ENCODE measurements around the gene CISD2. TPM values are rescaled to one million over a fixed set of nuclear protein-coding genes. Genes with fewer than 3 reads are reported as not detected.
"Not testable (repeated sequence)": the region's sequence is repeated elsewhere in the genome, so short reads cannot be mapped to it uniquely, and the experiment has no call there.

The CISD2 gene
- total RNA-seq, 1 donor from 2014 or later, result 12.6 TPM

DNA sequence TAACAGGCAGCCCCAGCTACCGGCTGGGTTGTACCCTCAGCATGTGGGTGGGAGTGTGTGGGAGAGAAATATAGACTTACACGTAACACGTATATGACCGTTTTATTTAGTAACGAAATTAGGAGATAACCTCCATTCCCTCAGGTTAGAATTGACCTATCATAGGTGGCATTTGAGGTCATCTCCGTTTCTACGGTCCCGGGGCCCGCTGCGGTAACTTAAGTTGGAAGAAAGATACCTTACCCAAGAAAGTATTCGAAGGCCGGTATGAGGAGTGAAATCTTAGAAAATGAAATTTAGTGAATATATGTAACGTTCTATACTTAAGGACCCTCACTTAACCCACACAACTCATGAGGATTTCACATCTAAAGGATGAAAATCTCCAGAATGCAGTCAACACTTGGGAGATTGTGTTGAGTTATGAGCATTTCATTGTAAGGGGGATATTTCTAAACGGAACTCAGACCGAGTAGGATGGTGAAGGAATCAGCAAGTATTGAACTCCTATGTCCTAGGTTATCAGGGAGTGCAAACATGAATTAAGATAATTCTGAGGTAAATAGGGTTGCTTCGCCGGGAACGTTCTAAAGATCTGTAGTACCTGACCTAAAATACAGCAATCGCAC, 891 bp downstream of the CISD2 start:
- CTCF ChIA-PET, result interaction anchor here (2.3 kb wide), 1 partner anchor 42 kb away, joined by 14 read pairs; the partner anchor contains the start of gene UBE2D3
- Mint-ChIP-seq H3K4me1 (peaks cover 50% of the 10 kb centered on the region), H3K27ac (peak overlapping the region; percentile 97), H3K4me3 (peak overlapping the region; percentile 97), H3K9me3 (no peaks in the 10 kb centered on the region), H3K27me3 (no peaks in the 10 kb centered on the region), H3K36me3 (ENCODE audit: low read depth) (peaks cover 20% of the 10 kb centered on the region)
- ATAC-seq (ENCODE audit: low read depth) (no peak), DNase-seq (no peak)
- POLR2A ChIA-PET, result interaction anchor here (0.6 to 3.6 kb wide), 13 partner anchors 9 to 525 kb away, joined by 3 to 263 read pairs (median 4); partner anchors contain the start of genes MANBA, SLC39A8 and UBE2D3
- intact Hi-C loops (cut with micrococcal nuclease), result loop anchor here (1.0 to 10.0 kb wide), 7 partner anchors 109 to 525 kb away; partner anchors contain the start of genes BDH2, CENPE, MANBA and NFKB1
- TF ChIP-seq CTCF (IDR thresholded peaks at IDR 0.05), result no peak

DNA sequence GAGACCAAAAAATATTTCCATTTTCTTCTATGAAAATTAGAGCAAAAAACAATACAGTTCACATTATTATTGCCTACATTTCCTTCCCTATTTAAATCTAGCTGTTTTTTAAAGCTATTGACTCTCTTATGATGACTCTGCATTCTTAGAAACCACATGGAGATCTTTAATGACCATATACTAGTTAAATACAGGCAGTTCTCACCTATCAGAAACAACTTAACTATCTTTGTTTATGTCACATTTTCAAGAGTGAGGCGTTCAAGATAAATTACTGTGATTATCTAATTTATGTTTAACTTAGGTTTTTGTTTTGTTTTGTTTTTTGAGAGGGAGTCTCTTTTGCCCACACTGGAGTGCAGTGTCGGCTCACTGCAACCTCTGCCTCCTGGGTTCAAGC, 3.0 kb downstream of the CISD2 start:
- ChIA-PET CTCF (no interaction called here), POLR2A (interaction anchor here (2.8 kb wide), 1 partner anchor 44 kb away, joined by 22 read pairs; the partner anchor contains the start of gene UBE2D3)
- no peaks in the 10 kb centered on the region for H3K27me3 Mint-ChIP-seq
- peaks cover 45% of the 10 kb centered on the region for H3K4me1 Mint-ChIP-seq
- TF ChIP-seq CTCF (IDR thresholded peaks at IDR 0.05), result no peak
- ATAC-seq (ENCODE audit: low read depth) (no peak), DNase-seq (no peak)
- H3K4me3 Mint-ChIP-seq, result no peak overlapping the region
- intact Hi-C loops (cut with micrococcal nuclease), result loop anchor here (5.0 kb wide), 1 partner anchor 126 kb away; no protein-coding TSS in a partner anchor
- H3K9me3 Mint-ChIP-seq, result no peaks in the 10 kb centered on the region
- H3K27ac Mint-ChIP-seq, result no peak overlapping the region
- peaks cover 38% of the 10 kb centered on the region for H3K36me3 Mint-ChIP-seq (ENCODE audit: low read depth)

- H3K9me3 Mint-ChIP-seq; H3K27me3 Mint-ChIP-seq; DNase-seq; POLR2A ChIA-PET; intact Hi-C loops (cut with micrococcal nuclease); H3K4me3 Mint-ChIP-seq; ATAC-seq (ENCODE audit: low read depth); CTCF ChIA-PET; H3K27ac Mint-ChIP-seq: not testable (repeated sequence)
- peaks cover 18% of the 10 kb centered on the region for H3K4me1 Mint-ChIP-seq
- peaks cover 45% of the 10 kb centered on the region for H3K36me3 Mint-ChIP-seq (ENCODE audit: low read depth)
Observed at GRCh38 chr4:102877477-102878106, 8.8 kb downstream of the CISD2 start.

DNA sequence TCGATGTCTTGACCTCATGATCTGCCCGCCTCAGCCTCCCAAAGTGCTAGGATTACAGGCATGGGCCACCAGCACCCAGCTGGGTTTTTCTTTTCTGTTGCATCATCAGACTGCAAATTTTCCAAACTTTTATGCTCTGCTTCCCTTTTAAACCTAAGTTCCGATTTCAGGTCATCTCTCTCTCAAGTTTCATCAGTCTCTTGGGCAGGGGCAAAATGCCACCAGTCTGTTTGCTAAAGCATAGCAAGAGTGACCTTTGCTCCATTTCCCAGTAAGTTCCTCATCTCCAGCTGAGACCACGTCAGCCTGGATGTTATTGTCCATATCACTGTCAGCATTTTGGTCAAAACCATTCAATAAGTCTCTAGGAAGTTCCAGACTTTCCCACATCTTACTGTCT, 9.6 kb downstream of the CISD2 start:
- DNase-seq; intact Hi-C loops (cut with micrococcal nuclease); H3K27me3 Mint-ChIP-seq; H3K9me3 Mint-ChIP-seq; POLR2A ChIA-PET; ATAC-seq (ENCODE audit: low read depth); H3K4me3 Mint-ChIP-seq; CTCF ChIA-PET; H3K27ac Mint-ChIP-seq: not testable (repeated sequence)
- Mint-ChIP-seq H3K4me1 (peaks cover 11% of the 10 kb centered on the region), H3K36me3 (ENCODE audit: low read depth) (peaks cover 43% of the 10 kb centered on the region)

DNA sequence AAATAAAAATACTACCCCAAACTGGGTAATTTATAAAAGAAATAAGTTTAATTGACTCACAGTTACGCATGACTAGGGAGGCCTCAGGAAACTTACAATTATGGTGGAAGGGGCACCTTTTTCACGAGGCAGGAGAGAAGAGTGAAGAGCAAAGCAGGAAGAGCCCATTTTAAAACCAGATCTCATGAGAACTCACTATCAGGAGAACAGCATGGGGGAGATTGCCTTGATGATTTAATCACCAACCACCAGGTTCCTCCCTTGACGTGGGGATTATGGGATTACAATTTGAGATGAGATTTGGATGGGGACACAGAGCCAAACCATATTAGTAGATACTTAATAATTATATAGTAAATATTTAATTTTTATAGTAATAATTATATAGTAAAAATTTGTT, 10.1 kb downstream of the CISD2 start:
- Mint-ChIP-seq H3K4me3 (no peak overlapping the region), H3K36me3 (ENCODE audit: low read depth) (peaks cover 41% of the 10 kb centered on the region), H3K4me1 (peaks cover 5% of the 10 kb centered on the region), H3K27ac (no peak overlapping the region), H3K9me3 (no peaks in the 10 kb centered on the region), H3K27me3 (no peaks in the 10 kb centered on the region)
- no peak for ATAC-seq (ENCODE audit: low read depth)
- ChIA-PET CTCF (no interaction called here), POLR2A (no interaction called here)
- TF ChIP-seq CTCF (IDR thresholded peaks at IDR 0.05), result no peak
- no peak for DNase-seq
- intact Hi-C loops (cut with micrococcal nuclease), result no loop called here

DNA sequence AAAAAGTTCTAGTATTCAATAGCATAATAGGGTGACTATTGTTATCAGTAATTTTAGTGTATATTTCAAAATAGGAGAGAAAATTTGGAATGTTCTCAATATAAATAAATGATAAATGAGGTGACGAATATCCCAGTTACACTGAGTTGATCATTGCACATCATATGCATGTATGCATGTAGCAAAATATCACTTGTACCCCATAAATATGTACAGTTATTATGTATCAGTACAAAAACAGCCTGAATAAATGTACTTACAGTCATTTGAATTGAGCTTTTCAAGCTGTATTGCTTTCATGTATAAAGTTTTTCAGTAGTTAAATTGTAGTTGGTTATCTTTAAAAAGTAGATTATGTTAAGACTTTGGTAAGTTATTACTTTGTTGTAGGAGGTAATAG, 12.6 kb downstream of the CISD2 start:
- ChIA-PET CTCF (no interaction called here), POLR2A (interaction anchor here (0.6 to 0.7 kb wide), 2 partner anchors 121 to 274 kb away, joined by 3 to 5 read pairs; no protein-coding TSS in a partner anchor)
- Mint-ChIP-seq H3K4me3 (no peak overlapping the region), H3K27ac (no peak overlapping the region), H3K36me3 (ENCODE audit: low read depth) (peaks cover 28% of the 10 kb centered on the region), H3K9me3 (no peaks in the 10 kb centered on the region), H3K27me3 (no peaks in the 10 kb centered on the region), H3K4me1 (no peaks in the 10 kb centered on the region)
- TF ChIP-seq CTCF (IDR thresholded peaks at IDR 0.05), result no peak
- no peak for DNase-seq
- no peak for ATAC-seq (ENCODE audit: low read depth)
- intact Hi-C loops (cut with micrococcal nuclease), result no loop called here

All from activated B cell treated with CpG ODN at 0.5 μM for 24 hours (primary cell).